K562 (cell line): Measurements from ENCODE around the gene HMCES. TPM values are rescaled to one million over a fixed set of nuclear protein-coding genes. Genes with fewer than 3 reads are reported as not detected.

Experiments used
- ATAC-seq: fragments of 200-7000 bp; cut with Tn5 transposase; 3 replicates; pipeline ENCODE4 v1.9.1; 2020; ENCODE audit warnings: moderate library complexity
- BruUV-seq: library from RNA; stranded (reverse); fragments of 400-500 nt; replicated peaks from 2 replicates; lab custom pipeline; 2021; lab: Mats Ljungman, UMichigan
- CTCF ChIA-PET: fragments of 300-600 bp; formaldehyde crosslinking; extraction: SDS; loops from one replicate; lab custom pipeline; 2021; ENCODE audit warnings: low intra/inter-chr PET ratio; lab: Yijun Ruan, JAX
- POLR2A ChIA-PET: fragments of 300-600, 350-650 bp; sonication (Branson Sonifier 250); formaldehyde crosslinking; extraction: SDS; loops from one replicate; lab custom pipeline; 2021; ENCODE audit warnings: antibody characterized with exemption, inconsistent platforms; lab: Yijun Ruan, JAX
- DNase-seq, 4 experiments: peaks; one replicate each; pipeline versions ENCODE4 v3.0.0 to v3.0.0-alpha.2; 2011 to 2018; ENCODE audit warnings: low spot score in 3 of 4, mixed read lengths in 3 of 4; ENCODE audit errors: extremely low read depth in 1 of 4
- FAIRE-seq: peaks from 2 replicates; lab custom pipeline; 2011; peaks lifted over from hg19 to GRCh38; lab: Jason Lieb, UNC
- H2AFZ ChIP-seq: 2 replicates; pipeline ENCODE4 v1.6.0; 2011; ENCODE audit warnings: low read depth, low read length, control low read depth, inconsistent platforms
- H3K27ac ChIP-seq: fragments of 200-600 bp; 3 replicates; pipeline ENCODE4 v1.8.0; 2011; ENCODE audit warnings: low read depth, mild to moderate bottlenecking, control low read depth, inconsistent platforms, low read length, moderate library complexity, mixed read lengths; ENCODE audit errors: extremely low read depth
- H3K27me3 ChIP-seq, 2 experiments: fragments of 300-600 bp in 1 of 2; 2 replicates in 1 of 2; 3 replicates in 1 of 2; pipeline versions ENCODE4 v1.6.0 to v1.8.0; 2011; ENCODE audit warnings: inconsistent platforms in 2 of 2, low read length in 2 of 2, mild to moderate bottlenecking in 1 of 2, mixed read lengths in 1 of 2, moderate library complexity in 1 of 2; ENCODE audit not compliant: control insufficient read depth in 2 of 2, insufficient read depth in 2 of 2
- H3K36me3 ChIP-seq: fragments of 300-600 bp; 3 replicates; pipeline ENCODE4 v1.8.0; 2011; ENCODE audit warnings: mild to moderate bottlenecking, low read length, inconsistent platforms; ENCODE audit not compliant: control insufficient read depth, insufficient read depth
- H3K4me1 ChIP-seq, 2 experiments: fragments of 200-600 bp in 1 of 2; replicated peaks in 1 of 2; 2 replicates in 1 of 2; 3 replicates in 1 of 2; pipeline versions ENCODE4 v1.5.1 to v1.8.0; 2011; ENCODE audit warnings: inconsistent platforms in 2 of 2, low read length in 2 of 2, mild to moderate bottlenecking in 1 of 2, mixed read lengths in 1 of 2, moderate library complexity in 1 of 2; ENCODE audit not compliant: control insufficient read depth in 2 of 2, insufficient read depth in 2 of 2
- H3K4me2 ChIP-seq: 2 replicates; pipeline ENCODE4 v1.6.1; 2011; ENCODE audit warnings: low read length, control low read depth, inconsistent platforms, mixed read lengths; ENCODE audit not compliant: insufficient read depth
- H3K4me3 ChIP-seq: fragments of 200-600 bp; sonication (generic), shearing (Covaris generic); 2 replicates; pipeline ENCODE4 v1.5.1; 2016; ENCODE audit warnings: control low read depth, inconsistent platforms
- H3K79me2 ChIP-seq: fragments of 200-600 bp; 3 replicates; pipeline ENCODE4 v1.8.0; 2011; ENCODE audit warnings: low read length, inconsistent platforms; ENCODE audit not compliant: control insufficient read depth, insufficient read depth
- H3K9ac ChIP-seq, 2 experiments: 2 replicates each; pipeline versions ENCODE4 v1.6.0 to v1.6.1; 2011; ENCODE audit warnings: low read depth in 2 of 2, low read length in 2 of 2, control low read depth in 1 of 2, inconsistent platforms in 1 of 2, mild to moderate bottlenecking in 1 of 2, mixed read lengths in 1 of 2; ENCODE audit not compliant: insufficient read depth in 1 of 2
- H3K9me1 ChIP-seq: one replicate; pipeline ENCODE4 v1.6.0; 2011; ENCODE audit warnings: inconsistent platforms, mild to moderate bottlenecking, low read length, moderate library complexity; ENCODE audit not compliant: control insufficient read depth, insufficient read depth
- H3K9me3 ChIP-seq: replicated peaks from 2 replicates; pipeline ENCODE4 v1.5.1; 2011; ENCODE audit warnings: low read depth, low read length, inconsistent platforms; ENCODE audit not compliant: control insufficient read depth, insufficient read depth
- H4K20me1 ChIP-seq: replicated peaks from 2 replicates; pipeline ENCODE4 v1.6.1; 2011; ENCODE audit warnings: low read length, inconsistent platforms, mixed read lengths; ENCODE audit not compliant: control insufficient read depth, insufficient read depth
- CREB1 ChIP-seq, 2 experiments: sonication (generic) in 1 of 2; formaldehyde crosslinking in 1 of 2; IDR thresholded peaks; 2 replicates each; pipeline versions ENCODE4 v1.6.1 to v1.8.0; 2012 to 2022; ENCODE audit warnings: inconsistent platforms in 1 of 2, mild to moderate bottlenecking in 1 of 2, missing genetic modification reagents in 1 of 2, moderate library complexity in 1 of 2
- CUX1 ChIP-seq: fragments of 200-800 bp; sonication (Bioruptor generic); IDR thresholded peaks from 2 replicates; pipeline ENCODE4 v1.6.1; 2016; ENCODE audit warnings: missing genetic modification characterization, missing compliant biosample characterization
- UBTF ChIP-seq, 2 experiments: IDR thresholded peaks; 2 replicates each; pipeline ENCODE4 v1.6.1; 2012; ENCODE audit warnings: improper control_type of control experiment in 2 of 2, low read depth in 2 of 2, low read length in 2 of 2, borderline replicate concordance in 1 of 2
- ZNF551 ChIP-seq: fragments of 250-450 bp; sonication (Bioruptor Pico); IDR thresholded peaks from 2 replicates; pipeline ENCODE4 v1.5.0; 2021; ENCODE audit warnings: mild to moderate bottlenecking, moderate library complexity
- ZNF592 ChIP-seq: fragments of 450-650 bp; IDR thresholded peaks from 2 replicates; pipeline ENCODE4 v1.6.1; 2017; ENCODE audit warnings: antibody characterized with exemption, mild to moderate bottlenecking
- WGBS: fragments of 100-300 bp; shearing (Covaris generic); methylation state at CpG from one replicate; pipeline ENCODE4 v1.1.6; 2016; ENCODE audit warnings: low coverage, mixed read lengths; ENCODE audit not compliant: insufficient coverage; ENCODE audit errors: missing lambda C conversion rate; 5-methylcytosine and 5-hydroxymethylcytosine counted together
- in situ Hi-C: fragments of 300-500 bp; cut with MboI; formaldehyde crosslinking; loops from 4 replicates; pipeline ENCODE4 v1.15.0; 2018; ENCODE audit warnings: inconsistent platforms, mixed read lengths
- intact Hi-C: fragments of 100-400 bp; cut with micrococcal nuclease; formaldehyde crosslinking; loops from 2 replicates; pipeline ENCODE4 v1.14.2; 2022
- polyA plus RNA-seq, 8 experiments: library from polyadenylated mRNA; depleted of rRNA in 4 of 8; stranded (reverse) in 5 of 8; unstranded in 3 of 8; fragments of >200 nt; fragmentation: Nextera tagmentation in 2 of 8; fragmentation: Illumina TruSeq in 1 of 8; extraction: Ambion mirVana in 2 of 8; extraction: Trizol in 1 of 8; gene quantifications; 2 replicates each; pipeline versions ENCODE4 v1.2.1 to v1.2.3, GENCODE V29; 2011 to 2014; ENCODE audit warnings: inconsistent platforms in 1 of 8, missing spikeins in 1 of 8
- total RNA-seq, 7 experiments: library from RNA; depleted of rRNA in 6 of 7; stranded (reverse); fragments of >200 nt in 6 of 7; fragmentation: Illumina TruSeq in 2 of 7; extraction: Trizol in 2 of 7; gene quantifications; 2 replicates each; pipeline versions ENCODE4 v1.2.1 to v1.2.3, GENCODE V29; 2011 to 2021; ENCODE audit warnings: low replicate concordance in 1 of 7

The HMCES gene
- total and polyA plus RNA-seq, 9 of the 15 experiments (the other 6 are each of a cell fraction or from before 2014, with no cell fraction given) = 18.8 to 45.3 (median 24.8) TPM

- no peaks in the 10 kb centered on the region for H3K9me3 ChIP-seq
- peak overlapping the region; percentile 80; the same call in 2 of the 3 replicates for H3K27ac ChIP-seq
- H3K27me3 ChIP-seq = no peaks in the 10 kb centered on the region
- ChIA-PET CTCF (no interaction called here), POLR2A (interaction anchor here (0.6 to 2.5 kb wide), 26 partner anchors 10 to 661 kb away, joined by 3 to 20 read pairs (median 4); partner anchors contain the start of genes COPG1, EFCAB12, HMCES and IFT122)
- H3K4me3 ChIP-seq = peak overlapping the region; percentile 78
- H2AFZ ChIP-seq = peak overlapping the region; percentile 90
- BruUV-seq = no TSS peak
- in situ Hi-C loops (no loop called here), intact Hi-C loops (no loop called here)
- peaks cover 18 to 38% of the 10 kb centered on the region in 2 experiments; a peak in 4 of 5 replicates for H3K4me1 ChIP-seq
- peak overlapping the region; percentile 78 for H3K4me2 ChIP-seq
- FAIRE-seq (peak; percentile 46), DNase-seq (peak; percentile 68 to 87 (median 77)), ATAC-seq (peak; percentile 62)
- no peaks in the 10 kb centered on the region for H3K9me1 ChIP-seq
- peaks cover 5% of the 10 kb centered on the region; the same call in 1 of the 2 replicates for H4K20me1 ChIP-seq
- H3K36me3 ChIP-seq = no peaks in the 10 kb centered on the region
- peaks cover 17% of the 10 kb centered on the region for H3K79me2 ChIP-seq
- peak overlapping the region; percentile 73 to 95 for H3K9ac ChIP-seq
- 1% methylated on average over 37 of the region's 65 CpGs for WGBS
- TF ChIP-seq UBTF (IDR thresholded peaks at IDR 0.05; ENCODE audit: borderline replicate concordance in 1 of 2, low read depth in 2 of 2, low read length in 2 of 2) = peak in 1 of 2 experiments; percentile 83; a peak in 1 of 4 replicates
- TF ChIP-seq CUX1 = no peak
- TF ChIP-seq ZNF592 = 0 out of 2 replicates have a peak, but pooled peaks have one; percentile 20
- TF ChIP-seq ZNF551 = no peak
- TF ChIP-seq CREB1 (IDR thresholded peaks at IDR 0.05) = no peak
- no peak for TF ChIP-seq CREB1 (CRISPR knock-in tag; IDR thresholded peaks at IDR 0.05)
Measured at GRCh38 chr3:129316248-129317013, 37.8 kb downstream of the HMCES start.
